Heart left ventricle (tissue), 13 donors: ENCODE measurements around the gene SLC35G6.

Experiments used
- POLR2A ChIP-seq, 2 donors: fragments of 450-650 bp; IDR thresholded peaks; one replicate each; pipeline ENCODE4 v1.6.1; 2017; ENCODE audit warnings: antibody characterized with exemption in 2 of 2, mild to moderate bottlenecking in 2 of 2, moderate library complexity in 2 of 2
- TF ChIP-seq, protein P1 (sequence below), 12 donors: fragments of 200-600 bp; sonication (generic) in 4 of 12; IDR thresholded peaks; one replicate each; pipeline versions ENCODE4 v1.5.0 to v1.8.0; 2018 to 2022; ENCODE audit warnings: antibody characterized with exemption in 12 of 12, mild to moderate bottlenecking in 5 of 12
- donor health status: ischemic (EF 13 %, LVEDD 7.1; RV severe dilation, severe dysfunction).
- donor health status: DM: no; HTN: yes; CAD: no.
- donor health status: DM: no; HTN: no; CAD: no.
- donor health status: ischemic (EF 25% LVEDD 6.9; RV normal size, moderate dysfunction).
- donor health status: ischemic (EF 25% LVEDD 5.7; RV mildly dilated, moderate dysfunction).
- donor health status: ischemic (EF 35%, LVEDD 5.7; RV mildly dilated, moderate dysfunction).
- donor health status: nonischemic (EF 11% LVEDD 7.7; RV severe dilation, severe dysfunction).
- donor health status: DM: yes; HTN: yes; CAD: no.
- donor health status: PGD.
- donor health status: ischemic (EF 29% LVEDD 5.4; RV normal size, mild dysfunction).
- donor health status: nonischemic (EF 23%, LVEDD 6.1; RV moderate dilation, normal function).

DNA sequence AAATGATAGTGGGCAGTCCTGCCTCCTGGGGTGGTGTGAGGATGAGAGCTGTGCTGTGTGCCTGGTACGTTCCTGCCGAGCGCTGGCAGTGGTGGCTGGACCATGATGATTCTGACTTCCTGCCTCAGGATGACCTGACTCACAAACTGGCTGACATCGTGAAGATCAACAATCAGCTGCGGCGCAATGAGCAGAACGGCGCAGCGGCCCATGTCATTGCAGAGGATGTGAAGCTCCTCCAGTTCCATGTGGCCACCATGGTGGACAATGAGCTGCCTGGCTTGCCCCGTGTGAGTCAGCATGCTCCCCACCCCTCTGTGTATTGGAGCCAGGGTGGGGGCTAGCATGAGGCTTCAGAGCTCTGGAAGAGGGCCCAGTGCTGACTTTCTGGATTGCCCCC lies 16.0 kb downstream of the SLC35G6 start:
- TF ChIP-seq, protein P1, sequence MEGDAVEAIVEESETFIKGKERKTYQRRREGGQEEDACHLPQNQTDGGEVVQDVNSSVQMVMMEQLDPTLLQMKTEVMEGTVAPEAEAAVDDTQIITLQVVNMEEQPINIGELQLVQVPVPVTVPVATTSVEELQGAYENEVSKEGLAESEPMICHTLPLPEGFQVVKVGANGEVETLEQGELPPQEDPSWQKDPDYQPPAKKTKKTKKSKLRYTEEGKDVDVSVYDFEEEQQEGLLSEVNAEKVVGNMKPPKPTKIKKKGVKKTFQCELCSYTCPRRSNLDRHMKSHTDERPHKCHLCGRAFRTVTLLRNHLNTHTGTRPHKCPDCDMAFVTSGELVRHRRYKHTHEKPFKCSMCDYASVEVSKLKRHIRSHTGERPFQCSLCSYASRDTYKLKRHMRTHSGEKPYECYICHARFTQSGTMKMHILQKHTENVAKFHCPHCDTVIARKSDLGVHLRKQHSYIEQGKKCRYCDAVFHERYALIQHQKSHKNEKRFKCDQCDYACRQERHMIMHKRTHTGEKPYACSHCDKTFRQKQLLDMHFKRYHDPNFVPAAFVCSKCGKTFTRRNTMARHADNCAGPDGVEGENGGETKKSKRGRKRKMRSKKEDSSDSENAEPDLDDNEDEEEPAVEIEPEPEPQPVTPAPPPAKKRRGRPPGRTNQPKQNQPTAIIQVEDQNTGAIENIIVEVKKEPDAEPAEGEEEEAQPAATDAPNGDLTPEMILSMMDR (IDR thresholded peaks at IDR 0.05), result no peak
- no peak for TF ChIP-seq POLR2A (IDR thresholded peaks at IDR 0.05)
